DND-41 (cell line): Measurements from ENCODE around the gene GLIS2.

Experiments
- ATAC-seq: fragments of 200-7000 bp; cut with Tn5 transposase; 3 replicates; pipeline ENCODE4 v1.9.1; 2021; ENCODE audit warnings: low read depth; ENCODE audit not compliant: insufficient read depth
- DNase-seq: peaks from one replicate; pipeline ENCODE4 v3.0.0-alpha.2; 2020
- H2AFZ ChIP-seq: 2 replicates; pipeline ENCODE4 v1.6.0; 2012; ENCODE audit warnings: low read depth, low read length
- H3K27ac ChIP-seq: 2 replicates; pipeline ENCODE4 v1.5.1; 2012; ENCODE audit warnings: low read length, inconsistent platforms
- H3K27me3 ChIP-seq: fragments of 200-600 bp; sonication (generic); 2 replicates; pipeline ENCODE4 v1.6.0; 2012; ENCODE audit warnings: low read length, mild to moderate bottlenecking, inconsistent platforms; ENCODE audit not compliant: insufficient read depth, poor library complexity
- H3K36me3 ChIP-seq: 2 replicates; pipeline ENCODE4 v1.5.1; 2012; ENCODE audit warnings: low read length, inconsistent platforms; ENCODE audit not compliant: insufficient read depth
- H3K4me1 ChIP-seq: 2 replicates; pipeline ENCODE4 v1.5.1; 2012; ENCODE audit warnings: mild to moderate bottlenecking, low read length; ENCODE audit not compliant: insufficient read depth
- H3K4me2 ChIP-seq: 2 replicates; pipeline ENCODE4 v1.6.0; 2012; ENCODE audit warnings: mild to moderate bottlenecking, moderate library complexity, low read length, inconsistent platforms; ENCODE audit not compliant: insufficient read depth
- H3K4me3 ChIP-seq, 2 experiments: fragments of 200-600 bp in 1 of 2; shearing (Covaris generic) in 1 of 2; 2 replicates each; pipeline ENCODE4 v1.5.1; 2012 to 2016; ENCODE audit warnings: inconsistent platforms in 2 of 2, low read length in 2 of 2, mild to moderate bottlenecking in 2 of 2, low read depth in 1 of 2, moderate library complexity in 1 of 2
- H3K79me2 ChIP-seq: 2 replicates; pipeline ENCODE4 v1.6.0; 2012; ENCODE audit warnings: low read length, inconsistent platforms; ENCODE audit not compliant: insufficient read depth
- H3K9ac ChIP-seq: 2 replicates; pipeline ENCODE4 v1.6.0; 2012; ENCODE audit warnings: low read depth, mild to moderate bottlenecking, inconsistent platforms, low read length, moderate library complexity
- H3K9me3 ChIP-seq: 2 replicates; pipeline ENCODE4 v1.5.1; 2012; ENCODE audit warnings: low read length, moderate library complexity, mild to moderate bottlenecking, inconsistent platforms; ENCODE audit not compliant: insufficient read depth, severe bottlenecking
- H4K20me1 ChIP-seq: 2 replicates; pipeline ENCODE4 v1.6.0; 2012; ENCODE audit warnings: low read length; ENCODE audit not compliant: insufficient read depth
- EZH2 ChIP-seq: IDR thresholded peaks from 3 replicates; pipeline ENCODE4 v1.6.1; 2012; ENCODE audit warnings: borderline replicate concordance, low read depth, mild to moderate bottlenecking, moderate library complexity, low read length, inconsistent platforms; ENCODE audit not compliant: severe bottlenecking
- TF ChIP-seq, protein P1 (sequence below): IDR thresholded peaks from 2 replicates; pipeline ENCODE4 v1.5.1; 2012; ENCODE audit warnings: borderline replicate concordance, low read length, moderate library complexity, mild to moderate bottlenecking; ENCODE audit not compliant: poor library complexity, severe bottlenecking; ENCODE audit errors: extremely low read depth

GLIS2 gene

GRCh38 chr16:4384509-4384942 lies 68.7 kb downstream of the GLIS2 start:
- ATAC-seq (no peak), DNase-seq (no peak)
- Histone ChIP-seq H3K4me1 (no peaks in the 10 kb centered on the region), H3K27me3 (no peaks in the 10 kb centered on the region), H4K20me1 (peaks cover 29% of the 10 kb centered on the region), H3K9ac (no peak overlapping the region), H3K4me3 (no peak overlapping the region), H3K9me3 (no peaks in the 10 kb centered on the region), H3K79me2 (no peaks in the 10 kb centered on the region), H3K36me3 (peaks cover 66% of the 10 kb centered on the region), H3K27ac (no peak overlapping the region), H3K4me2 (no peak overlapping the region), H2AFZ (no peak overlapping the region)
- TF ChIP-seq, protein P1, sequence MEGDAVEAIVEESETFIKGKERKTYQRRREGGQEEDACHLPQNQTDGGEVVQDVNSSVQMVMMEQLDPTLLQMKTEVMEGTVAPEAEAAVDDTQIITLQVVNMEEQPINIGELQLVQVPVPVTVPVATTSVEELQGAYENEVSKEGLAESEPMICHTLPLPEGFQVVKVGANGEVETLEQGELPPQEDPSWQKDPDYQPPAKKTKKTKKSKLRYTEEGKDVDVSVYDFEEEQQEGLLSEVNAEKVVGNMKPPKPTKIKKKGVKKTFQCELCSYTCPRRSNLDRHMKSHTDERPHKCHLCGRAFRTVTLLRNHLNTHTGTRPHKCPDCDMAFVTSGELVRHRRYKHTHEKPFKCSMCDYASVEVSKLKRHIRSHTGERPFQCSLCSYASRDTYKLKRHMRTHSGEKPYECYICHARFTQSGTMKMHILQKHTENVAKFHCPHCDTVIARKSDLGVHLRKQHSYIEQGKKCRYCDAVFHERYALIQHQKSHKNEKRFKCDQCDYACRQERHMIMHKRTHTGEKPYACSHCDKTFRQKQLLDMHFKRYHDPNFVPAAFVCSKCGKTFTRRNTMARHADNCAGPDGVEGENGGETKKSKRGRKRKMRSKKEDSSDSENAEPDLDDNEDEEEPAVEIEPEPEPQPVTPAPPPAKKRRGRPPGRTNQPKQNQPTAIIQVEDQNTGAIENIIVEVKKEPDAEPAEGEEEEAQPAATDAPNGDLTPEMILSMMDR: no peak
- TF ChIP-seq EZH2: no peak

GRCh38 chr16:4385066-4385788 lies 69.4 kb downstream of the GLIS2 start:
- no peak overlapping the region for H3K27ac ChIP-seq
- H4K20me1 ChIP-seq: peaks cover 35% of the 10 kb centered on the region

DNA sequence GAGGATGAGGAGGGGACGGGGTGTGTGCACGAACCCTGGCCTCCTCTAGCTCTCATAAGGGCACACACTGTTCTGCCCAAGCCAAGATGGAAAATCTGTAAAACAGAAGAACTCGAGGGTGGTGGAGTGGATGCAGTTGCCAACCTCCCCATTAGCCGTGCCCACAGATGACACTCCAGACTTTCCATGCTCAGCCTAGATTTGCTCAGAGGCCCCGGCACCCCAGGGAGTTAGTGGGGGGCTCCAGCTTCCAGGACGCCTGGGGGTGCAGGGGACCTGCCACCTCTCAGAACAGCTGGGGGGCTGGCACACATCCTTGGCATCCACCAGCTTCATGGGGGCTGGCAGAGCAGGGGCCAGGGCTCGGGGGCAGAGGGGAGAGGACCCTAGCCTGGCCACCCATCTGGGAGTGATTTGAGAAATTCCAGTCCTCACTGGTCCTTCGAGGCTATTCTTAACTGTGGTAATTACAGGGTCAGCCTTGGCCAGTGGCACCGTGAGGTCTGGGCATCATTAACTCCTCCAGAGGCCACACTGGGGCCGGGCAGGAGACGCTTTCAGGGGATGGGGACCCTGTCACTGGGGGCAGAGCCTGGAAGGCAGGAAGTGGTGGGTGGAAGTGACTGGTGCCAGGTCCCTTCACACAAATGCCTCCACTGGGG lies 70.1 kb downstream of the GLIS2 start:
- Histone ChIP-seq H3K4me1 (no peaks in the 10 kb centered on the region), H3K36me3 (peaks cover 75% of the 10 kb centered on the region)
- ATAC-seq: no peak

More at GRCh38 chr16:4385066-4385788, 69.4 kb downstream of the GLIS2 start:
- Histone ChIP-seq H3K4me2 (no peak overlapping the region), H3K9me3 (no peaks in the 10 kb centered on the region), H3K4me1 (no peaks in the 10 kb centered on the region), H3K4me3 (no peak overlapping the region), H3K79me2 (no peaks in the 10 kb centered on the region), H2AFZ (no peak overlapping the region), H3K36me3 (peaks cover 72% of the 10 kb centered on the region), H3K9ac (no peak overlapping the region), H3K27me3 (no peaks in the 10 kb centered on the region)
- ATAC-seq (no peak), DNase-seq (no peak)
- TF ChIP-seq EZH2: no peak
- TF ChIP-seq, protein P1: no peak

More for the DNA sequence above, 70.1 kb downstream of the GLIS2 start:
- no peak for TF ChIP-seq EZH2
- TF ChIP-seq, protein P1: no peak
- DNase-seq: no peak
- Histone ChIP-seq H3K9me3 (no peaks in the 10 kb centered on the region), H2AFZ (no peak overlapping the region), H4K20me1 (peaks cover 36% of the 10 kb centered on the region), H3K9ac (no peak overlapping the region), H3K4me2 (no peak overlapping the region), H3K4me3 (no peak overlapping the region), H3K79me2 (no peaks in the 10 kb centered on the region), H3K27ac (no peak overlapping the region), H3K27me3 (no peaks in the 10 kb centered on the region)
